SK-N-SH treated with all-trans-retinoic acid at 6 μM for 48 hours (cell line): ENCODE data around the gene RTF2.

Source experiments
- ATAC-seq: fragments of 200-7000 bp; cut with Tn5 transposase; 3 replicates; pipeline ENCODE4 v1.9.1; 2020; ENCODE audit warnings: mild to moderate bottlenecking, moderate library complexity
- ARNTL ChIP-seq: fragments of 450-650 bp; formaldehyde crosslinking; IDR thresholded peaks from 2 replicates; pipeline ENCODE4 v1.5.0; 2020; ENCODE audit warnings: low read depth, mild to moderate bottlenecking, moderate library complexity, borderline replicate concordance
- BACH2 ChIP-seq: fragments of 250-450 bp; sonication (Bioruptor Pico); IDR thresholded peaks from 2 replicates; pipeline ENCODE4 v1.9.0; 2021; ENCODE audit warnings: mild to moderate bottlenecking, borderline replicate concordance
- CREB5 ChIP-seq: fragments of 250-450 bp; sonication (Bioruptor Pico); IDR thresholded peaks from 2 replicates; pipeline ENCODE4 v1.5.1; 2020; ENCODE audit warnings: low read depth, mild to moderate bottlenecking, moderate library complexity
- ESRRG ChIP-seq: fragments of 250-450 bp; sonication (Bioruptor Pico); IDR thresholded peaks from 2 replicates; pipeline ENCODE4 v1.6.1; 2021; ENCODE audit warnings: mild to moderate bottlenecking
- GLIS3 ChIP-seq: fragments of 250-450 bp; sonication (Bioruptor Pico); IDR thresholded peaks from 2 replicates; pipeline ENCODE4 v1.5.0; 2020; ENCODE audit warnings: mild to moderate bottlenecking, moderate library complexity
- ISL1 ChIP-seq: fragments of 250-450 bp; sonication (Bioruptor Pico); IDR thresholded peaks from 2 replicates; pipeline ENCODE4 v2.1.2; 2022; ENCODE audit warnings: mild to moderate bottlenecking, moderate library complexity
- OSR1 ChIP-seq: fragments of 250-450 bp; sonication (Bioruptor Pico); IDR thresholded peaks from 2 replicates; pipeline ENCODE4 v1.8.0; 2022; ENCODE audit warnings: moderate library complexity, mild to moderate bottlenecking, inconsistent platforms
- PATZ1 ChIP-seq: fragments of 250-450 bp; sonication (Bioruptor Pico); IDR thresholded peaks from 2 replicates; pipeline ENCODE4 v1.8.0; 2020; ENCODE audit warnings: mild to moderate bottlenecking, moderate library complexity, borderline replicate concordance
- PPARA ChIP-seq: fragments of 250-450 bp; sonication (Bioruptor Pico); IDR thresholded peaks from 2 replicates; pipeline ENCODE4 v1.5.0; 2020; ENCODE audit warnings: mild to moderate bottlenecking, borderline replicate concordance
- SNAI2 ChIP-seq: fragments of 250-450 bp; sonication (Bioruptor Pico); IDR thresholded peaks from 2 replicates; pipeline ENCODE4 v1.5.0; 2020; ENCODE audit warnings: mild to moderate bottlenecking, moderate library complexity
- TCF4 ChIP-seq: fragments of 250-450 bp; sonication (Bioruptor Pico); IDR thresholded peaks from 2 replicates; pipeline ENCODE4 v1.8.0; 2021; ENCODE audit warnings: mild to moderate bottlenecking, moderate library complexity, borderline replicate concordance
- TOX ChIP-seq: fragments of 250-450 bp; sonication (Bioruptor Pico); IDR thresholded peaks from 2 replicates; pipeline ENCODE4 v1.8.0; 2021; ENCODE audit warnings: mild to moderate bottlenecking, moderate library complexity, borderline replicate concordance
- TSHZ2 ChIP-seq: fragments of 250-450 bp; sonication (Bioruptor Pico); IDR thresholded peaks from 2 replicates; pipeline ENCODE4 v1.5.0; 2020; ENCODE audit warnings: mild to moderate bottlenecking, moderate library complexity
- ZC3H10 ChIP-seq: fragments of 250-450 bp; sonication (Bioruptor Pico); IDR thresholded peaks from 2 replicates; pipeline ENCODE4 v1.5.1; 2021; ENCODE audit warnings: mild to moderate bottlenecking, moderate library complexity
- ZFP3 ChIP-seq: fragments of 250-450 bp; sonication (Bioruptor Pico); IDR thresholded peaks from 2 replicates; pipeline ENCODE4 v1.5.0; 2020; ENCODE audit warnings: mild to moderate bottlenecking, moderate library complexity
- ZFP30 ChIP-seq: fragments of 450-650 bp; formaldehyde crosslinking; IDR thresholded peaks from 2 replicates; pipeline ENCODE4 v1.5.0; 2022; ENCODE audit warnings: mild to moderate bottlenecking, moderate library complexity
- ZNF565 ChIP-seq: fragments of 450-650 bp; formaldehyde crosslinking; conservative IDR thresholded peaks from 2 replicates; pipeline ENCODE4 v1.5.0; 2020; ENCODE audit warnings: low read depth, mild to moderate bottlenecking, moderate library complexity
- ZNF70 ChIP-seq: fragments of 450-650 bp; formaldehyde crosslinking; IDR thresholded peaks from 2 replicates; pipeline ENCODE4 v1.5.0; 2020; ENCODE audit warnings: mild to moderate bottlenecking, moderate library complexity
- ZNF8 ChIP-seq: fragments of 450-650 bp; formaldehyde crosslinking; IDR thresholded peaks from 2 replicates; pipeline ENCODE4 v1.5.0; 2020; ENCODE audit warnings: mild to moderate bottlenecking, moderate library complexity

Gene RTF2

GRCh38 chr20:56439771-56440291, 28.6 kb upstream of the RTF2 start:
- TF ChIP-seq ZNF565 (CRISPR knock-in tag) (no peak), CREB5 (CRISPR knock-in tag) (no peak), ZC3H10 (no peak), SNAI2 (CRISPR knock-in tag) (no peak), ZNF70 (CRISPR knock-in tag) (no peak), ISL1 (CRISPR knock-in tag) (no peak), ZNF8 (no peak), TSHZ2 (no peak), OSR1 (CRISPR knock-in tag) (no peak), TOX (no peak), PATZ1 (no peak), TCF4 (no peak), BACH2 (no peak), ZFP3 (CRISPR knock-in tag) (no peak), ESRRG (CRISPR knock-in tag) (no peak), ZFP30 (CRISPR knock-in tag) (no peak)
- peak; percentile 92 for ATAC-seq

GRCh38 chr20:56440346-56441007, 27.9 kb upstream of the RTF2 start:
- no peak for TF ChIP-seq ZFP3 (CRISPR knock-in tag)
- TF ChIP-seq ZFP30 (CRISPR knock-in tag), result no peak
- no peak for TF ChIP-seq BACH2
- no peak for TF ChIP-seq ESRRG (CRISPR knock-in tag)
- TF ChIP-seq TSHZ2, result no peak
- no peak for TF ChIP-seq GLIS3 (CRISPR knock-in tag)
- no peak for TF ChIP-seq ZNF8
- no peak for TF ChIP-seq CREB5 (CRISPR knock-in tag)
- TF ChIP-seq ARNTL, result no peak
- no peak for TF ChIP-seq PPARA (CRISPR knock-in tag)
- TF ChIP-seq ZNF565 (CRISPR knock-in tag), result no peak
- ATAC-seq, result no peak
